Trophoblast cell (in vitro differentiated cells and primary cell): Measurements from ENCODE around the gene SLC66A1.
A peak's percentile ranks its signal among the peaks of the same experiment; 100 is the strongest.

Source experiments
- DNase-seq, 2 donors: peaks; one replicate each; pipeline ENCODE4 v3.0.0-alpha.2; 2016
- H2AFZ ChIP-seq: 2 replicates; pipeline ENCODE4 v1.6.1; 2013; ENCODE audit warnings: low read length, moderate library complexity, mild to moderate bottlenecking; ENCODE audit not compliant: insufficient read depth, poor library complexity
- H2AK5ac ChIP-seq: 2 replicates; pipeline ENCODE4 v1.6.1; 2013; ENCODE audit warnings: mild to moderate bottlenecking, low read length
- H2BK120ac ChIP-seq: 2 replicates; pipeline ENCODE4 v1.6.1; 2013; ENCODE audit warnings: low read length, mild to moderate bottlenecking, moderate library complexity; ENCODE audit not compliant: insufficient read depth, poor library complexity
- H2BK12ac ChIP-seq: 2 replicates; pipeline ENCODE4 v1.6.1; 2013; ENCODE audit warnings: mild to moderate bottlenecking, low read length, moderate library complexity
- H2BK5ac ChIP-seq: 2 replicates; pipeline ENCODE4 v1.6.1; 2013; ENCODE audit warnings: low read length, low read depth, moderate library complexity, mild to moderate bottlenecking; ENCODE audit not compliant: poor library complexity
- H3K14ac ChIP-seq: 2 replicates; pipeline ENCODE4 v1.6.1; 2013; ENCODE audit warnings: mild to moderate bottlenecking, low read length
- H3K18ac ChIP-seq: 2 replicates; pipeline ENCODE4 v1.6.1; 2013; ENCODE audit warnings: mild to moderate bottlenecking, low read length
- H3K23ac ChIP-seq: 2 replicates; pipeline ENCODE4 v1.6.1; 2013; ENCODE audit warnings: low read length
- H3K27ac ChIP-seq: 2 replicates; pipeline ENCODE4 v1.5.1; 2013; ENCODE audit warnings: low read depth, mild to moderate bottlenecking, inconsistent platforms, low read length, moderate library complexity
- H3K27me3 ChIP-seq: 2 replicates; pipeline ENCODE4 v1.6.1; 2013; ENCODE audit warnings: inconsistent platforms, mild to moderate bottlenecking, low read length, moderate library complexity; ENCODE audit not compliant: insufficient read depth
- H3K36me3 ChIP-seq, 2 experiments: 1 replicate in 1 of 2; 2 replicates in 1 of 2; pipeline ENCODE4 v1.6.1; 2013; ENCODE audit warnings: low read length in 2 of 2, mild to moderate bottlenecking in 2 of 2, moderate library complexity in 1 of 2; ENCODE audit not compliant: insufficient read depth in 2 of 2, control insufficient read depth in 1 of 2
- H3K4ac ChIP-seq: 2 replicates; pipeline ENCODE4 v1.6.1; 2013; ENCODE audit warnings: low read depth, mild to moderate bottlenecking, low read length, moderate library complexity
- H3K4me1 ChIP-seq, 2 experiments: 1 replicate in 1 of 2; 2 replicates in 1 of 2; pipeline ENCODE4 v1.6.1; 2013; ENCODE audit warnings: low read length in 2 of 2, mild to moderate bottlenecking in 2 of 2, moderate library complexity in 1 of 2; ENCODE audit not compliant: insufficient read depth in 2 of 2, control insufficient read depth in 1 of 2
- H3K4me2 ChIP-seq: 2 replicates; pipeline ENCODE4 v1.6.1; 2013; ENCODE audit warnings: inconsistent platforms, mild to moderate bottlenecking, low read length, moderate library complexity
- H3K4me3 ChIP-seq: 2 replicates; pipeline ENCODE4 v1.5.1; 2013; ENCODE audit warnings: mild to moderate bottlenecking, low read depth, low read length, inconsistent platforms
- H3K79me1 ChIP-seq: one replicate; pipeline ENCODE4 v1.6.1; 2013; ENCODE audit warnings: low read length
- H3K79me2 ChIP-seq: 2 replicates; pipeline ENCODE4 v1.6.1; 2013; ENCODE audit warnings: low read length, mild to moderate bottlenecking; ENCODE audit not compliant: control insufficient read depth, insufficient read depth, poor library complexity
- H3K9ac ChIP-seq: 2 replicates; pipeline ENCODE4 v1.6.1; 2013; ENCODE audit warnings: mild to moderate bottlenecking, low read length
- H3K9me3 ChIP-seq: 2 replicates; pipeline ENCODE4 v1.6.1; 2013; ENCODE audit warnings: low read depth, mild to moderate bottlenecking, control low read depth, inconsistent platforms, low read length; ENCODE audit not compliant: insufficient read depth
- H4K12ac ChIP-seq: 2 replicates; pipeline ENCODE4 v1.6.1; 2013; ENCODE audit warnings: low read depth, mild to moderate bottlenecking, low read length, moderate library complexity
- H4K8ac ChIP-seq: 2 replicates; pipeline ENCODE4 v1.6.1; 2013; ENCODE audit warnings: low read depth, mild to moderate bottlenecking, low read length, moderate library complexity
- H4K91ac ChIP-seq: one replicate; pipeline ENCODE4 v1.6.1; 2013; ENCODE audit warnings: low read depth, mild to moderate bottlenecking, low read length, moderate library complexity
- WGBS: extraction: QIAGEN DNeasy Blood & Tissue Kit; methylation state at CpG from one replicate; pipeline ENCODE4 v1.1.7; 2013; ENCODE audit warnings: missing lambda C conversion rate; ENCODE audit not compliant: insufficient read length, insufficient coverage; ENCODE audit errors: extremely low coverage; 5-methylcytosine and 5-hydroxymethylcytosine counted together

The SLC66A1 gene

GRCh38 chr1:19369396-19370090 lies 57.4 kb downstream of the SLC66A1 start:
- peak overlapping the region; percentile 49 for H3K18ac ChIP-seq
- H2BK120ac ChIP-seq = no peak overlapping the region
- no peak overlapping the region for H3K4me3 ChIP-seq
- H3K9me3 ChIP-seq = peaks cover 3% of the 10 kb centered on the region
- no peak for DNase-seq
- no peak overlapping the region for H2BK5ac ChIP-seq
- no peak overlapping the region for H3K4ac ChIP-seq
- no peak overlapping the region for H3K27ac ChIP-seq
- no peak overlapping the region for H3K9ac ChIP-seq
- H3K36me3 ChIP-seq = peaks cover 26 to 42% of the 10 kb centered on the region in 2 experiments
- H4K12ac ChIP-seq = no peak overlapping the region
- H2AK5ac ChIP-seq = peak overlapping the region; percentile 4
- no peak overlapping the region for H3K4me2 ChIP-seq
- H2BK12ac ChIP-seq = no peak overlapping the region
- H3K14ac ChIP-seq = peak overlapping the region; percentile 7
- no CpG with 5 or more reads among the region's 16 CpGs for WGBS
- H4K91ac ChIP-seq = no peak overlapping the region
- peaks cover 2% of the 10 kb centered on the region for H3K79me1 ChIP-seq
- no peaks in the 10 kb centered on the region for H3K27me3 ChIP-seq
- H3K79me2 ChIP-seq = no peaks in the 10 kb centered on the region
- H4K8ac ChIP-seq = no peak overlapping the region
- H3K4me1 ChIP-seq = peaks cover 19% of the 10 kb centered on the region in 2 experiments
- H2AFZ ChIP-seq = no peak overlapping the region
- no peak overlapping the region for H3K23ac ChIP-seq

- peaks cover 35 to 46% of the 10 kb centered on the region in 2 experiments for H3K36me3 ChIP-seq
- H4K91ac ChIP-seq = no peak overlapping the region
- H3K79me1 ChIP-seq = peaks cover 2% of the 10 kb centered on the region
- no peak for DNase-seq
- H3K4me2 ChIP-seq = no peak overlapping the region
- no CpG with 5 or more reads among the region's 13 CpGs for WGBS
- H3K27ac ChIP-seq = no peak overlapping the region
- no peak overlapping the region for H2BK120ac ChIP-seq
- H3K14ac ChIP-seq = peak overlapping the region; percentile 13
- H3K18ac ChIP-seq = peak overlapping the region; percentile 22
- no peak overlapping the region for H4K8ac ChIP-seq
- no peak overlapping the region for H2AK5ac ChIP-seq
- H3K4me1 ChIP-seq = peaks cover 19% of the 10 kb centered on the region in 2 experiments
- H3K4me3 ChIP-seq = no peak overlapping the region
- peaks cover 3% of the 10 kb centered on the region for H3K9me3 ChIP-seq
- no peak overlapping the region for H3K9ac ChIP-seq
- no peaks in the 10 kb centered on the region for H3K27me3 ChIP-seq
- no peak overlapping the region for H4K12ac ChIP-seq
- H2AFZ ChIP-seq = no peak overlapping the region
- no peak overlapping the region for H3K4ac ChIP-seq
- no peaks in the 10 kb centered on the region for H3K79me2 ChIP-seq
- no peak overlapping the region for H2BK5ac ChIP-seq
- no peak overlapping the region for H2BK12ac ChIP-seq
- no peak overlapping the region for H3K23ac ChIP-seq
Measured at GRCh38 chr1:19370453-19371170, 58.5 kb downstream of the SLC66A1 start.

GRCh38 chr1:19371226-19372135 lies 59.4 kb downstream of the SLC66A1 start:
- no peak overlapping the region for H2AFZ ChIP-seq
- no peak overlapping the region for H3K18ac ChIP-seq
- no peak overlapping the region for H3K4me2 ChIP-seq
- peaks cover 37 to 54% of the 10 kb centered on the region in 2 experiments for H3K36me3 ChIP-seq
- no peak overlapping the region for H3K4me3 ChIP-seq
- no peak overlapping the region for H4K91ac ChIP-seq
- no peak overlapping the region for H3K9ac ChIP-seq
- H2BK120ac ChIP-seq = no peak overlapping the region
- no CpG with 5 or more reads among the region's 23 CpGs for WGBS
- H3K27ac ChIP-seq = no peak overlapping the region
- H3K9me3 ChIP-seq = peaks cover 3% of the 10 kb centered on the region
- H3K4me1 ChIP-seq = peaks cover 19% of the 10 kb centered on the region in 2 experiments
- H4K8ac ChIP-seq = no peak overlapping the region
- no peak overlapping the region for H2BK5ac ChIP-seq
- DNase-seq = peak in 1 of 2 donors; percentile 70
- H4K12ac ChIP-seq = no peak overlapping the region
- no peaks in the 10 kb centered on the region for H3K79me2 ChIP-seq
- H2AK5ac ChIP-seq = no peak overlapping the region
- no peak overlapping the region for H3K23ac ChIP-seq
- H3K14ac ChIP-seq = no peak overlapping the region
- no peak overlapping the region for H3K4ac ChIP-seq
- H2BK12ac ChIP-seq = no peak overlapping the region
- H3K79me1 ChIP-seq = peaks cover 2% of the 10 kb centered on the region
- H3K27me3 ChIP-seq = no peaks in the 10 kb centered on the region

GRCh38 chr1:19372136-19372514 lies 60.0 kb downstream of the SLC66A1 start:
- H4K8ac ChIP-seq = no peak overlapping the region
- WGBS = no CpG with 5 or more reads among the region's 5 CpGs
- H3K9ac ChIP-seq = no peak overlapping the region

More at GRCh38 chr1:19372136-19372514, 60.0 kb downstream of the SLC66A1 start:
- no peak overlapping the region for H3K4me2 ChIP-seq
- no peak overlapping the region for H3K4ac ChIP-seq
- H3K79me1 ChIP-seq = peaks cover 2% of the 10 kb centered on the region
- peaks cover 3% of the 10 kb centered on the region for H3K9me3 ChIP-seq
- H2AK5ac ChIP-seq = no peak overlapping the region
- no peak overlapping the region for H3K14ac ChIP-seq
- no peak overlapping the region for H3K23ac ChIP-seq
- H3K36me3 ChIP-seq = peaks cover 37 to 53% of the 10 kb centered on the region in 2 experiments
- no peak overlapping the region for H3K4me3 ChIP-seq
- no peak overlapping the region for H3K18ac ChIP-seq
- no peak overlapping the region for H2BK5ac ChIP-seq
- no peaks in the 10 kb centered on the region for H3K79me2 ChIP-seq
- H2BK12ac ChIP-seq = no peak overlapping the region
- no peak overlapping the region for H2AFZ ChIP-seq
- no peak for DNase-seq
- peaks cover 19% of the 10 kb centered on the region in 2 experiments for H3K4me1 ChIP-seq
- no peak overlapping the region for H3K27ac ChIP-seq
- H2BK120ac ChIP-seq = no peak overlapping the region
- no peak overlapping the region for H4K12ac ChIP-seq
- H3K27me3 ChIP-seq = no peaks in the 10 kb centered on the region
- H4K91ac ChIP-seq = no peak overlapping the region
